HG03442 (cell line): Measurements from ENCODE around the gene CFHR2.

Experiments
- ATAC-seq: cut with Tn5 transposase; IDR thresholded peaks from one replicate; pipeline ENCODE4 v1.9.1; 2021; ENCODE audit warnings: mild to moderate bottlenecking, moderate library complexity; ENCODE audit not compliant: unreplicated experiment

CFHR2 gene

GRCh38 chr1:196997423-196997822, 53.9 kb downstream of the CFHR2 start:
- ATAC-seq, result peak; percentile 65

- no peak for ATAC-seq
These were observed 58.3 kb downstream of the CFHR2 start for GRCh38 chr1:197001828-197002227.

- no peak for ATAC-seq
These were observed 59.6 kb downstream of the CFHR2 start for GRCh38 chr1:197003132-197003531.

- ATAC-seq, result no peak
These were observed 65.3 kb downstream of the CFHR2 start for GRCh38 chr1:197008861-197009260.
